ENCODE data around the gene TXK.

TXK gene

DNA sequence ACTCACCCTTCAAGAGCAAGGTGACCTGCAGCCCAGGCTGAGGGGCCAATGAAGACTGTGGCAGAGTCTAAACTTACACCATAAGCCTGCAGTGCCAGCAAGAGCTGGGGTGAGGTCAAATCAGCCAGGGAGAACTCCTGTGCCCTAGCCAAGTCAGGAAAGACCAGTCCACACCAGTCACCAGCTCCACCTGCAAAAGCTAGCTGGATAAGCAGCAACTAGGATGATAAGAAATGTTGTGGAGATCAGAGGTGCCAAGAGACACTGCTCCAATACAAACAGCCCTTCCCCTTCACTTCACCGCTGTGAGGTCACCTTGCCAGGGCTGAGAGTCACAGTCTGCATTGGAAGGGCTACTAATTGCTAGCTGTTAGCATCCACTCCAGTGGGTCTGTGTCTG is 86.2 kb downstream of the TXK start:
- no peak for DNase-seq (ENCODE audit: low spot score)

- DNase-seq (ENCODE audit: low spot score): no peak
These were observed 86.6 kb downstream of the TXK start for GRCh38 chr4:48047421-48047844.

DNA sequence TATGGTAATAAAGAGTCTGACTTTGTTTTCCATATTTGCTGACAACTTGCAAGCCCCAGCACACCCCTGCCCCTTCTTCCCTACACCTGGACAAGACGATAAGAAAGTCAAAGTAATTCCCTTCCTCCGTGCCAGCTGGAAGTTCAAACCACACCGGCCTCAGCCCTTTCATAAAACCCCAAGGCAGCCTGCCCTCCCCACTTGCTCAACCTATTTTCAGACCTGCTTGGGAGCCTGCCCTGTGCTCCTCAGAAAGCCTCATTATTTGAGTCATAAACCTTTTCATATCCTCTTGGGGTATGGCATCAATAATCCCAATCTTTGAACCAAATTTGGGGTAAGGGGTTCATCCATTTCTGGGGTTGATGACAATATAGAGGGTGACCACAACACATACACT is 88.0 kb downstream of the TXK start:
- no peak for DNase-seq (ENCODE audit: low spot score)

DNA sequence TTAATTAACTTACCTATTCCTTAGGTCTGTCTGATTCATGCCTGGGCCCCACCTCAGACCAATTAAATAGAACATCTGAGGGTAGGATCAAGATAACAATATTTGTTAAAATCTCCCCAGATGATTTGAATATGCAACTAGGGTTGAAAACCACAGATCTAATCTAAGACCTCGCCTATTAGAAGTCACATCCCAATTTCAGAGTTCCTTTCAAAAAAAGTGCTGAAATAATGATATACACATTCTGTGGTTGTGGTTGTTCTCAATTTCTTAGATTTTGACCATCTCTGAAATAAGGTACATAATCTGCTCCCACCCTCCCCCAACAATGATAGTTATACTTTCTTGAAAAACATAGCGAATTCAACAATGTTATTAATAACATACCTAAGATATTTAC is 89.8 kb downstream of the TXK start:
- DNase-seq (ENCODE audit: low spot score): no peak

GRCh38 chr4:48043504-48043903 is 90.5 kb downstream of the TXK start:
- DNase-seq (ENCODE audit: low spot score): no peak

DNA sequence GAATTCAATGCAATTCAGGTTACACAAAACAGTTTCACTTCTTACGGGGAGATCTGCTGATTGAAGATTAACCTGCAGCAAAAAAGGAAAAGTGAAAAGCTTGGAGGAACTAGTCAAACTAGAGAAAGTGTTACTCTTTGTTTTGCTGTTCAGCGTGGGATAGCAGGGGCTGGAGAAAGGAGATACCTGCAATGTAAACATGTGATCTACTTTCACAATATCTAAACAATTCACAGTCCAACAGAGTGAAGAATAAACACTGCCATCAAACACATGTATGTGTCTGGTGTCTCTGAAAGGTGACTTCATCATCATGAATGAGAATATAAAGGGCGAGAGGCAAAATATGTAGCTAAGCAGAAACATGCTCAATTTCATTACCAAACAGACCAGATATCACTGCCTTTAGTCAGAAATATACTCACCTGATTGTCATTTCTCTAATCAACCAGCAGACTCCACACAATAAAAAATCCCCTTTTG is 91.0 kb downstream of the TXK start:
- DNase-seq (ENCODE audit: low spot score): no peak

DNA sequence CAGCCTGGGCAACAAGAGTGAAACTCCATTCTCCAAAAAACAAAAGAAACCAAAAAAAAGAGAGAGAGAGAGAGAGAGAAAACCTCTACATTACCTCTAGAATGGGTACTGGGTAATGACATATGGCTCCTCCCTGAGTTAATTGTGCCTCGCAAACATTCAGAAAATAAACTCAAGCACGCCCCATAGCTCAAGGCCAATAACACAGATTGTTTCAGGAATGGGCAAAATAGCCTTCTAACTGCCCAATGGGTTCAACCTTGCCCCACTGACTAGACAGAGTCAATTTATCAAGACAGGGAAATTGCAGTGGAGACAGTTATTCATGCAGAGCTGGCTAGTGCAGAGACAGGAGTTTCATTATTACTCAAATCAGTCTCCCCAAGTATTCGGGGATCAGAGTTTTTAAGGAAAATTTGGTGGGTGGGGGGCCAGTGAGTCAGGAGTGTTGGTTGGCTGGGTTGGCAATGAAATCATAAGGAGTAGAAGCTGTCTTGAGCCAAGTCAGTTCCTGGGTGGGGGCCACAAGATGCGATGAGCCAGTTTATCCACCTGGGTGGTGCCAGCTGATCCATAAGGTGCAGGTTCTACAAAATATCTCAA is 92.4 kb downstream of the TXK start:
- no peak for DNase-seq (ENCODE audit: low spot score)

GRCh38 chr4:48039561-48039960 is 94.5 kb downstream of the TXK start:
- DNase-seq (ENCODE audit: low spot score): no peak

GRCh38 chr4:48038666-48039065 is 95.4 kb downstream of the TXK start:
- no peak for DNase-seq (ENCODE audit: low spot score)

DNA sequence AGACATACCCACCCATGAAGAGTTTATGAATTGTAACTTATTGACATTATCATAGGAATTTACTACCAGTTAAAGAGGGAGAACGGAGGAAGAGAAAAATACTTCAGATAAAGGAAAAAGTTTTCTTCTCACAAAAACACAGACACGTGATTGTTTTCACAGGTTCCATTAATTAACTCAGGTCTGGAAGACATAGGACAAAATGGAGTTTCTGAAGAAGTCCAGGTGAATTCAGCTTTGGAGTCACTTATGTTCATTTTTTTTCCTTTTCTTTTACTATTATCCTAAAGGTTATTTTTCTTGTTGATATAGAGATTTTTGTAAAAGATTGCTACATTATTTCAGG is 97.0 kb downstream of the TXK start:
- DNase-seq (ENCODE audit: low spot score): no peak

GRCh38 chr4:48035952-48036351 is 98.1 kb downstream of the TXK start:
- DNase-seq (ENCODE audit: low spot score): no peak

DNA sequence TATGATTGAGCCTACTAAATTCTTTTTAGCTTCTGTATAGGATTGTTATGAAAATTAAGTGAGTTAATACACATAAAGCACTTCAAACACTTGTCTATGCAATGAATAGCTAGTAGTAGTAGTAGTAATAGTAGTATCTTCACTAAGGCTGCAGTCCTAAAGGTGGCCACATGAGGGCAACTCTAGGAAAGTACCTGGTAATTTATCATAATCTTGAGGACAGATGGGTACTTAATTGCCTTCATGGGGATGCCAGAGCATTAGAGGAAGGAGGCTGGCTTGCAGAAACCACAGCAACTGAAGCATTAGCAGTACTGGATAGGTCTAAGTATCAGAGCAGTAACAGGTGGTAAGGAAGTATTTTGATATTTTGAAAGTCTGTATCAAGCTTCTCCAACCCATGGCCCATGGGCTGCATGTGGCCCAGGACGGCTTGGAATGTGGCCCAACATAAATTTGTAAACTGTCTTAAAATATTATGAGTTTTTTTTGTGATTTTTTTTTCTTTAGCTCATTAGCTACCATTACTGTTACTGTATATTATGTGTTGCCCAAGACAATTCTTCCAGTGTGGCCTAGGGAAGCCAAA is 100.1 kb downstream of the TXK start:
- peak; percentile 26 for DNase-seq (ENCODE audit: low spot score)

GRCh38 chr4:48033412-48033811 is 100.6 kb downstream of the TXK start:
- DNase-seq (ENCODE audit: low spot score): no peak

- no peak for DNase-seq (ENCODE audit: low spot score)
These were observed 101.3 kb downstream of the TXK start for GRCh38 chr4:48032721-48033120.

DNA sequence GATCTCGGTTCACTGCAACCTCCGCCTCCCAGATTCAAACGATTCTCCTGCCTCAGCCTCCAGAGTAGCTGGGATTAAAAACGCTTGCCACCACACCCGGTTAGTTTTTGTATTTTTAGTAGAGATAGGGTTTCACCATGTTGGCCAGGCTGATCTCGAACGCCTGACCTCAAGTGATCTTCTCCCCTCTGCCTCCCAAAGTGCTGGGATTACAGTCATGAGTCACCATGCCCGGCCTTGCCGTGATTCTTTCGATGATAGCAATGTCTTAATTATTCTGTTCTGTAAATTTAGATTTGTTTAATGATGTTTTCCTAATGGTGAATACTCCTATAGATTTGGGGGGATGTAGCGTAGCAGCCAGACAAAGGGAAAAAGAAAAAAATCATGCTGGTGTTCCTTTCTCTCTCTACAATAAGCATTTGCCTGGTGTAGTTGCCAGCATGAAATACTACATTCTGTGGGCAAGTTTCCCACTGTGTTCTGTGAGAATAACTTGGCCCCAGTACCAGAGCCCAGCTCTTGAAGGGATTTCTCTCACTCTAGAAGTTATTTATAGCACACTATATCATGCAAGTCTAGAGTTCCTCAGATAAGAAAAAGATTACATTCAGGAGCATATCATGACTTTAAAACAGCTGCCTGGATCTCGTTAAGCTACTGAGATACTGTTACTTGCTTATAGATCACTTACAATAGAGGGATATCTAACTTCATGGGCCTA is 102.1 kb downstream of the TXK start:
- DNase-seq (ENCODE audit: low spot score): no peak

DNA sequence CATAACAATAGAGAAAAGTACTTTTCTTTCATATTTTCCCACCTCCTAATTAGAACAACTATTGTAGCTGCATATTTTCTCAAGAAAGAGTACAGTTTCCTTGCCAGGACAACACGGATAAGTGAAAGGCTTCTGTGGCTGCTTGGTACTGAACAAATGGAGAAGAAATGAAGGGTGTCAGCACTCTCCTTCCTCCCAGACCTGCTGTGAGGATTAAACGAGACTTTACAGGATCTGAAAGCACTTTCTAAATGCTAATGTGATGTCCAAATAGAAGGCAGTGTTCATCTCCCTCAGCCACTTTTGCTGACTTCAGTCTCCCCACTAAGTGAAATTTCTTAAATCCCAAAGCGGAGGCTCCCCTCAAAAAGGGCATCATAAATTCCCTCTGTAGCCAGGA is 103.6 kb downstream of the TXK start:
- DNase-seq (ENCODE audit: low spot score): no peak

- DNase-seq (ENCODE audit: low spot score): no peak
These were observed 105.4 kb downstream of the TXK start for GRCh38 chr4:48028696-48029095.

- no peak for DNase-seq (ENCODE audit: low spot score)
These were observed 106.4 kb downstream of the TXK start for GRCh38 chr4:48027653-48028052.

DNA sequence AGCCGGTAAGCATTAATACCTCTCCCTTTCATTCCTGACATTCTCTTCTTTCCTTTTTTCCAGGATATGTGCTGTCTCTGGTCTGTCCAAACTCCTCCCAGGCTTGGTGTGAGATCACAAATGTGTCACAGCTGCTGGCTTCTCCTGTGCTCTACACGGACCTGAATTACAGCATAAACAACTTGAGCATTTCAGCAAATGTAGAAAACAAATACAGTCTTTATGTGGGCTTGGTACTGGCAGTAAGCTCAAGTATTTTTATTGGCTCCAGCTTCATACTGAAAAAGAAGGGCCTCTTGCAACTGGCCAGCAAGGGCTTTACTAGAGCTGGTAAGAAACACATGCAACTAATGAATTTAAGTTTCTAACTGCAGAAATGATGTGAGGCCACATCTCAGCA is 109.0 kb downstream of the TXK start:
- no peak for DNase-seq (ENCODE audit: low spot score)

DNA sequence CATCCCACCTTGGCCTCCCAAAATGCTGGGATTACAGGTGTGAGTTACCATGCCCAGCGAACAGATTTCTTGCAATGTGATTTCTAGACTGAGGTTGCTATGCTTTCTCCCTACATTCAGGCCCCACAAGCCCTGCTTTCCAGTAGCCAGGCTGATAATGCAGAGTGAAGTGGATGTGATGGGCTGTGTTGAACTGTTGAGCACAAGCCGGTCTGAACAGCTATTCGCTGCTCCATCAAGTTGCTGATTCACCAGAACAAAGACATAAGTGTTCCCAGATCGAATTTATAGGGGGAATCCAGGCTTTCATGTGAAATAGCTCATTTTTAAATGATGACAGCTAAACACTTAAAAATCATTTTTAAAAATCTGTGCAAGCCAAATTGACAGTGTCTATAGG is 109.5 kb downstream of the TXK start:
- DNase-seq (ENCODE audit: low spot score): no peak

DNA sequence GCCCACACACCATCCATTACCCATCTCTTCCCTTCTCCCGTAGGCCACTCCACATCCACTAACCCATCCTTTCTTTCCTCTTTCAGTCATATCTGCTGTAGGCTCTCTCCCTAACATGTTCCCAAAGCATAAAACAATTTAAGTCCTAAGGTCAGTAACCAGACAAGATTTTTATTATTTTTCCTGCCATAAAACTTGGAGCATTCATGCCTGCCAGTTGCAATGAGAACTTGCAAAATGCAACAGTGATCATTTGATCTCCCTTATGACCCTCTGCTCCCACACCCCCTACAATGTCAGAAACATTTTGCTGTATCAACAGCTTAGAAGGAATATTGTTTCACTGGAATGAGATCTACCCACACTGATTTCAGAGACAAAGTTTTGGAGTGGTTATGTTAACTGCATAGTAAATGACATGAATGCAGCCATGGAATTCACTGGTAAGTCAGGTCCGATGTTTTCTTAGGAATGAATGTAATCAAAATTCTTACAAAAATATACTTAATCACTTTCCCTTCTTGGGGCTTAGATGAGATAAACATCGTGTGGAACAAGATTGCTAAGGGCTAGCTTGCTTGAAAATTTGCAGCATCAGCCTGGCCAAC is 111.8 kb downstream of the TXK start:
- no peak for DNase-seq (ENCODE audit: low spot score)

GRCh38 chr4:48021100-48021499 is 113.0 kb downstream of the TXK start:
- no peak for DNase-seq (ENCODE audit: low spot score)

DNA sequence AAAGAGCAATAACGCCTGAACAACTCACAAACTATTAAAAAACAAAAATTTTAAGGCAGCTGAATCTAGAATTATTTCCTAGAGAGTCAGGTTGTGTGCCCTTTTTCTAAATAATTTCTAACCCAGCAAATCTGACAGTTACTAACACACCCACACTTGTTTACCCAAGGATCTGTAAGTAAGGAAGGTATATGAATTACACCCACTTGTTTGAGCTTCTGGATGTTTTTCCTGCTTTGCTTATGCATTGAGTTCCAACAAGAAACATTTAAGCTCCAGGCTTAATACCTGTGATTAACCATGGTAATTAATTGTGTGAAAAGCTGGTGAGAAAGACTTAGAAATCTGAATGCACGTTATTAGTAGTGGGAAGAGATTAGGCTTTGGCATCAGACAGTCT is 115.9 kb downstream of the TXK start:
- DNase-seq (ENCODE audit: low spot score): no peak
